Measurements from ENCODE around the gene CTXN1.

DNA sequence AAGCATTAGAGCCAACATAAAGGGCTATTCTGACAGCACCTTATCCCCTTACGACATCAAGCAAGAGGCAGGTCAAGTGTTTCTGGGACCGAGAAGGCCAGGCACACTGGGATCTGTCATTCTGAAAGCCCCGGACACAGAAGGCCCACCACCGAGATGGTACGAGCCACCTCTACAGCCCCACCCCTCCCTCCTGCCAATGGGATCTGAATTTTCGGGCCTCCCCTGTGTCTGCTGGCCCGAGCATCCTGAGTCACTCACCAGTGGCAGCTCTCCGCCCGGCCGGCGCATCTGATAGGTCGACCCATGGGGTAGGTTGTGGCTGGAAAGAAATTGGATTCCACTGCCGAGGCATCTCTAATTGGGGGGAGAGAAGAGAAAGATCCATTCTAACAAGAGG lies 14.9 kb upstream of the CTXN1 start:
- TF ChIP-seq EZH2 (IDR thresholded peaks at IDR 0.05; ENCODE audit: borderline replicate concordance): no peak
- TF ChIP-seq, protein P1, sequence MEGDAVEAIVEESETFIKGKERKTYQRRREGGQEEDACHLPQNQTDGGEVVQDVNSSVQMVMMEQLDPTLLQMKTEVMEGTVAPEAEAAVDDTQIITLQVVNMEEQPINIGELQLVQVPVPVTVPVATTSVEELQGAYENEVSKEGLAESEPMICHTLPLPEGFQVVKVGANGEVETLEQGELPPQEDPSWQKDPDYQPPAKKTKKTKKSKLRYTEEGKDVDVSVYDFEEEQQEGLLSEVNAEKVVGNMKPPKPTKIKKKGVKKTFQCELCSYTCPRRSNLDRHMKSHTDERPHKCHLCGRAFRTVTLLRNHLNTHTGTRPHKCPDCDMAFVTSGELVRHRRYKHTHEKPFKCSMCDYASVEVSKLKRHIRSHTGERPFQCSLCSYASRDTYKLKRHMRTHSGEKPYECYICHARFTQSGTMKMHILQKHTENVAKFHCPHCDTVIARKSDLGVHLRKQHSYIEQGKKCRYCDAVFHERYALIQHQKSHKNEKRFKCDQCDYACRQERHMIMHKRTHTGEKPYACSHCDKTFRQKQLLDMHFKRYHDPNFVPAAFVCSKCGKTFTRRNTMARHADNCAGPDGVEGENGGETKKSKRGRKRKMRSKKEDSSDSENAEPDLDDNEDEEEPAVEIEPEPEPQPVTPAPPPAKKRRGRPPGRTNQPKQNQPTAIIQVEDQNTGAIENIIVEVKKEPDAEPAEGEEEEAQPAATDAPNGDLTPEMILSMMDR (IDR thresholded peaks at IDR 0.05; ENCODE audit: poor library complexity): no peak
